Breast epithelium (tissue), 3 donors: ENCODE results near the gene TMEM217.

ENCODE experiments used
- CTCF ChIP-seq, 3 donors: fragments of 450-650 bp; IDR thresholded peaks; one replicate each; pipeline ENCODE4 v1.5.1; 2016 to 2017; ENCODE audit warnings: antibody characterized with exemption in 3 of 3, mild to moderate bottlenecking in 3 of 3, moderate library complexity in 3 of 3
- POLR2A ChIP-seq: fragments of 450-650 bp; IDR thresholded peaks from one replicate; pipeline ENCODE4 v1.6.1; 2016; ENCODE audit warnings: antibody characterized with exemption, mild to moderate bottlenecking, moderate library complexity
- POLR2AphosphoS5 ChIP-seq, 3 donors: sonication (generic); formaldehyde crosslinking; IDR thresholded peaks; one replicate each; pipeline ENCODE4 v1.6.1; 2017; ENCODE audit warnings: antibody characterized with exemption in 3 of 3

GRCh38 chr6:37304766-37305165, 46.8 kb upstream of the TMEM217 start:
- no peak for TF ChIP-seq CTCF (IDR thresholded peaks at IDR 0.05)
- TF ChIP-seq POLR2A, result no peak
- TF ChIP-seq POLR2AphosphoS5 (IDR thresholded peaks at IDR 0.05), result no peak
